Neuronal stem cell (in vitro differentiated cells): Measurements from ENCODE around the gene IQCC.

Experiments
- DNase-seq: peaks from one replicate; pipeline ENCODE4 v3.0.0-alpha.2; 2013; ENCODE audit warnings: low spot score
- H2AFZ ChIP-seq: one replicate; pipeline ENCODE4 v1.6.1; 2013; ENCODE audit warnings: mild to moderate bottlenecking, low read length, inconsistent platforms
- H2AK5ac ChIP-seq: 2 replicates; pipeline ENCODE4 v1.6.1; 2013; ENCODE audit warnings: low read depth, mild to moderate bottlenecking, inconsistent platforms, low read length, moderate library complexity, mixed read lengths
- H2BK120ac ChIP-seq: 2 replicates; pipeline ENCODE4 v1.6.1; 2013; ENCODE audit warnings: low read depth, mild to moderate bottlenecking, inconsistent platforms, low read length, moderate library complexity, mixed read lengths
- H2BK12ac ChIP-seq: one replicate; pipeline ENCODE4 v1.6.1; 2013; ENCODE audit warnings: low read length, inconsistent platforms
- H2BK15ac ChIP-seq: 2 replicates; pipeline ENCODE4 v1.6.1; 2013; ENCODE audit warnings: mild to moderate bottlenecking, low read length, inconsistent platforms, mixed read lengths
- H2BK5ac ChIP-seq: one replicate; pipeline ENCODE4 v1.6.1; 2013; ENCODE audit warnings: inconsistent platforms, mild to moderate bottlenecking, low read length, moderate library complexity
- H3K14ac ChIP-seq: one replicate; pipeline ENCODE4 v1.6.1; 2013; ENCODE audit warnings: low read length, inconsistent platforms
- H3K18ac ChIP-seq: 2 replicates; pipeline ENCODE4 v1.6.1; 2013; ENCODE audit warnings: low read length, inconsistent platforms
- H3K23ac ChIP-seq: 2 replicates; pipeline ENCODE4 v1.6.1; 2013; ENCODE audit warnings: low read depth, mild to moderate bottlenecking, mixed read lengths, low read length, inconsistent platforms; ENCODE audit not compliant: poor library complexity
- H3K27ac ChIP-seq: replicated peaks from 3 replicates; pipeline ENCODE4 v1.5.1; 2013; ENCODE audit warnings: low read length, inconsistent platforms
- H3K27me3 ChIP-seq, 3 experiments: 2 replicates each; pipeline ENCODE4 v1.6.1; 2013; ENCODE audit warnings: low read length in 3 of 3, mild to moderate bottlenecking in 2 of 3, inconsistent platforms in 1 of 3, low read depth in 1 of 3, mixed read lengths in 1 of 3, moderate library complexity in 1 of 3; ENCODE audit not compliant: control insufficient read depth in 3 of 3, insufficient read depth in 3 of 3
- H3K36me3 ChIP-seq, 2 donors: replicated peaks in 1 of 2; 2 replicates each; pipeline ENCODE4 v1.6.1; 2013; ENCODE audit warnings: low read length in 2 of 2; ENCODE audit not compliant: control insufficient read depth in 2 of 2, insufficient read depth in 2 of 2
- H3K4ac ChIP-seq: 2 replicates; pipeline ENCODE4 v1.6.1; 2013; ENCODE audit warnings: inconsistent platforms, mild to moderate bottlenecking, low read length, moderate library complexity
- H3K4me1 ChIP-seq, 2 donors: 1 replicate in 1 of 2; 2 replicates in 1 of 2; pipeline ENCODE4 v1.6.1; 2013; ENCODE audit warnings: low read length in 2 of 2, low read depth in 1 of 2; ENCODE audit not compliant: control insufficient read depth in 2 of 2, insufficient read depth in 1 of 2
- H3K4me2 ChIP-seq: one replicate; pipeline ENCODE4 v1.6.1; 2013; ENCODE audit warnings: mild to moderate bottlenecking, low read length, inconsistent platforms; ENCODE audit not compliant: insufficient read depth, poor library complexity, severe bottlenecking
- H3K4me3 ChIP-seq, 2 donors: 2 replicates each; pipeline ENCODE4 v1.5.1; 2013; ENCODE audit warnings: low read length in 2 of 2, mild to moderate bottlenecking in 2 of 2, inconsistent platforms in 1 of 2, moderate library complexity in 1 of 2
- H3K79me1 ChIP-seq: one replicate; pipeline ENCODE4 v1.6.1; 2013; ENCODE audit warnings: low read depth, mild to moderate bottlenecking, inconsistent platforms, low read length, moderate library complexity
- H3K9ac ChIP-seq: one replicate; pipeline ENCODE4 v1.6.1; 2013; ENCODE audit warnings: mild to moderate bottlenecking, low read depth, low read length, inconsistent platforms; ENCODE audit not compliant: poor library complexity
- H3K9me3 ChIP-seq, 2 donors: replicated peaks in 1 of 2; 2 replicates each; pipeline versions ENCODE3 to v1.6.1; 2013; ENCODE audit warnings: low read length in 2 of 2, mild to moderate bottlenecking in 2 of 2, inconsistent platforms in 1 of 2, low read depth in 1 of 2, mixed read lengths in 1 of 2, moderate library complexity in 1 of 2; ENCODE audit not compliant: control insufficient read depth in 2 of 2, insufficient read depth in 1 of 2
- H4K8ac ChIP-seq: one replicate; pipeline ENCODE4 v1.6.1; 2013; ENCODE audit warnings: low read depth, mild to moderate bottlenecking, inconsistent platforms, low read length, moderate library complexity
- H4K91ac ChIP-seq: one replicate; pipeline ENCODE4 v1.6.1; 2013; ENCODE audit warnings: low read length, low read depth, mild to moderate bottlenecking, inconsistent platforms; ENCODE audit not compliant: poor library complexity
- WGBS, 2 donors: extraction: QIAGEN DNeasy Blood & Tissue Kit; methylation state at CpG; one replicate each; pipeline ENCODE4 v1.1.7; 2013; ENCODE audit warnings: missing lambda C conversion rate in 2 of 2, mixed read lengths in 1 of 2; ENCODE audit not compliant: insufficient read length in 2 of 2, insufficient replicate concordance in 1 of 2; ENCODE audit errors: extremely low coverage in 2 of 2; 5-methylcytosine and 5-hydroxymethylcytosine counted together

The IQCC gene

GRCh38 chr1:32219022-32219421, 13.6 kb downstream of the IQCC start:
- Histone ChIP-seq H3K4me2 (no peak overlapping the region), H3K14ac (no peak overlapping the region), H3K79me1 (peaks cover 2% of the 10 kb centered on the region), H2BK12ac (no peak overlapping the region), H3K9me3 (peaks cover 0 to 1% of the 10 kb centered on the region in 2 donors), H3K27ac (no peak overlapping the region), H3K18ac (no peak overlapping the region), H2BK5ac (no peak overlapping the region), H3K4ac (no peak overlapping the region), H3K27me3 (no peaks in the 10 kb centered on the region), H2BK120ac (no peak overlapping the region), H3K9ac (no peak overlapping the region), H3K4me3 (no peak overlapping the region), H3K23ac (no peak overlapping the region), H3K4me1 (peaks cover 10 to 15% of the 10 kb centered on the region in 2 donors), H2BK15ac (no peak overlapping the region), H4K8ac (no peak overlapping the region), H2AK5ac (no peak overlapping the region), H3K36me3 (peaks cover 28 to 54% of the 10 kb centered on the region in 2 donors), H4K91ac (no peak overlapping the region), H2AFZ (no peak overlapping the region)
- WGBS, 2 donors, result no CpG with 5 or more reads among the region's 7 CpGs
- no peak for DNase-seq

GRCh38 chr1:32220746-32221580, 15.5 kb downstream of the IQCC start:
- H3K18ac ChIP-seq, result no peak overlapping the region
- H4K91ac ChIP-seq, result no peak overlapping the region
- H4K8ac ChIP-seq, result no peak overlapping the region
- DNase-seq, result no peak
- H3K4me1 ChIP-seq, result peaks cover 10 to 15% of the 10 kb centered on the region in 2 donors
- no CpG with 5 or more reads among the region's 4 CpGs for WGBS, 2 donors
- no peak overlapping the region for H3K14ac ChIP-seq
- peaks cover 24 to 52% of the 10 kb centered on the region in 2 donors for H3K36me3 ChIP-seq
- no peaks in the 10 kb centered on the region for H3K27me3 ChIP-seq
- H3K23ac ChIP-seq, result no peak overlapping the region
- H3K27ac ChIP-seq, result no peak overlapping the region
- H3K4me2 ChIP-seq, result peak overlapping the region; percentile 66
- no peak overlapping the region for H2BK120ac ChIP-seq
- no peaks in the 10 kb centered on the region for H3K9me3 ChIP-seq
- H2BK15ac ChIP-seq, result no peak overlapping the region
- H3K9ac ChIP-seq, result no peak overlapping the region
- peaks cover 2% of the 10 kb centered on the region for H3K79me1 ChIP-seq
- no peak overlapping the region for H3K4ac ChIP-seq
- peak overlapping the region; percentile 84 to 97 for H3K4me3 ChIP-seq
- peak overlapping the region; percentile 98 for H2AFZ ChIP-seq
- H2AK5ac ChIP-seq, result no peak overlapping the region
- H2BK12ac ChIP-seq, result no peak overlapping the region
- no peak overlapping the region for H2BK5ac ChIP-seq

- Histone ChIP-seq H4K8ac (no peak overlapping the region), H3K23ac (peak overlapping the region; percentile 25), H2AK5ac (no peak overlapping the region), H3K9me3 (no peaks in the 10 kb centered on the region), H3K4me3 (peak overlapping the region; percentile 84 to 97), H2BK15ac (no peak overlapping the region), H3K14ac (no peak overlapping the region), H3K18ac (peak overlapping the region; percentile 69), H3K4ac (no peak overlapping the region), H2AFZ (peak overlapping the region; percentile 98), H2BK5ac (no peak overlapping the region), H3K9ac (peak overlapping the region; percentile 78), H3K79me1 (peaks cover 2% of the 10 kb centered on the region), H3K27me3 (no peaks in the 10 kb centered on the region), H3K4me1 (peaks cover 10 to 15% of the 10 kb centered on the region in 2 donors), H3K27ac (no peak overlapping the region), H3K36me3 (peaks cover 23 to 51% of the 10 kb centered on the region in 2 donors), H4K91ac (no peak overlapping the region), H3K4me2 (peak overlapping the region; percentile 66), H2BK120ac (no peak overlapping the region), H2BK12ac (no peak overlapping the region)
- no peak for DNase-seq
- no CpG with 5 or more reads among the region's 13 CpGs for WGBS, 2 donors
Measured at GRCh38 chr1:32221581-32221979, 16.1 kb downstream of the IQCC start.

GRCh38 chr1:32221980-32222755, 16.7 kb downstream of the IQCC start, which contains the start of the genes EIF3I and TMEM234:
Gene EIF3I (plus strand): TSS chr1:32222407. CDS start chr1:32222442, 35 bp downstream.
Gene TMEM234 (minus strand): TSS chr1:32222353. CDS start chr1:32222322, 31 bp downstream.
- Histone ChIP-seq H3K79me1 (peaks cover 2% of the 10 kb centered on the region), H3K27ac (peak within 1 kb of the TSS; percentile 78), H3K4me2 (peak within 1 kb of the TSS; percentile 66), H3K4ac (no peak within 1 kb of the TSS), H3K36me3 (peaks cover 18 to 51% of the 10 kb centered on the region in 2 donors), H3K14ac (no peak within 1 kb of the TSS), H2AFZ (peak within 1 kb of the TSS; percentile 98), H3K23ac (peak within 1 kb of the TSS; percentile 25), H3K18ac (peak within 1 kb of the TSS; percentile 84), H3K4me1 (peaks cover 10 to 15% of the 10 kb centered on the region in 2 donors), H4K8ac (no peak within 1 kb of the TSS), H2BK12ac (no peak within 1 kb of the TSS), H3K9me3 (no peaks in the 10 kb centered on the region), H3K27me3 (no peaks in the 10 kb centered on the region), H4K91ac (no peak within 1 kb of the TSS), H2BK5ac (no peak within 1 kb of the TSS), H2BK120ac (no peak within 1 kb of the TSS), H3K4me3 (peak within 1 kb of the TSS; percentile 84 to 97), H2AK5ac (no peak within 1 kb of the TSS), H3K9ac (peak within 1 kb of the TSS; percentile 78), H2BK15ac (no peak within 1 kb of the TSS)
- no CpG with 5 or more reads among the region's 46 CpGs for WGBS, 2 donors
- DNase-seq, result peak; percentile 90
